GM23248 (cell line): Measurements from ENCODE around the gene RUNDC3A.

ENCODE experiments used
- EZH2 ChIP-seq: fragments of 200-600 bp; sonication (generic); IDR thresholded peaks from 2 replicates; pipeline ENCODE4 v1.6.1; 2018; ENCODE audit warnings: antibody characterized with exemption, mild to moderate bottlenecking; ENCODE audit not compliant: insufficient read depth, poor library complexity, severe bottlenecking
- EZH2phosphoT487 ChIP-seq: fragments of 200-600 bp; sonication (generic); IDR thresholded peaks from 2 replicates; pipeline ENCODE4 v1.6.1; 2018; ENCODE audit warnings: antibody characterized with exemption, moderate library complexity, mild to moderate bottlenecking, low read depth; ENCODE audit not compliant: insufficient read depth

- no peak for TF ChIP-seq EZH2phosphoT487
- TF ChIP-seq EZH2 = no peak
These were observed 51.7 kb downstream of the RUNDC3A start for GRCh38 chr17:44360144-44360533.
